GOT3 (cell line): ENCODE measurements around the gene FBXW8.

Experiments used
- DNase-seq: peaks from one replicate; lab custom pipeline; 2025; ENCODE audit warnings: mixed read lengths; lab: John Stamatoyannopoulos, UW

The FBXW8 gene

DNA sequence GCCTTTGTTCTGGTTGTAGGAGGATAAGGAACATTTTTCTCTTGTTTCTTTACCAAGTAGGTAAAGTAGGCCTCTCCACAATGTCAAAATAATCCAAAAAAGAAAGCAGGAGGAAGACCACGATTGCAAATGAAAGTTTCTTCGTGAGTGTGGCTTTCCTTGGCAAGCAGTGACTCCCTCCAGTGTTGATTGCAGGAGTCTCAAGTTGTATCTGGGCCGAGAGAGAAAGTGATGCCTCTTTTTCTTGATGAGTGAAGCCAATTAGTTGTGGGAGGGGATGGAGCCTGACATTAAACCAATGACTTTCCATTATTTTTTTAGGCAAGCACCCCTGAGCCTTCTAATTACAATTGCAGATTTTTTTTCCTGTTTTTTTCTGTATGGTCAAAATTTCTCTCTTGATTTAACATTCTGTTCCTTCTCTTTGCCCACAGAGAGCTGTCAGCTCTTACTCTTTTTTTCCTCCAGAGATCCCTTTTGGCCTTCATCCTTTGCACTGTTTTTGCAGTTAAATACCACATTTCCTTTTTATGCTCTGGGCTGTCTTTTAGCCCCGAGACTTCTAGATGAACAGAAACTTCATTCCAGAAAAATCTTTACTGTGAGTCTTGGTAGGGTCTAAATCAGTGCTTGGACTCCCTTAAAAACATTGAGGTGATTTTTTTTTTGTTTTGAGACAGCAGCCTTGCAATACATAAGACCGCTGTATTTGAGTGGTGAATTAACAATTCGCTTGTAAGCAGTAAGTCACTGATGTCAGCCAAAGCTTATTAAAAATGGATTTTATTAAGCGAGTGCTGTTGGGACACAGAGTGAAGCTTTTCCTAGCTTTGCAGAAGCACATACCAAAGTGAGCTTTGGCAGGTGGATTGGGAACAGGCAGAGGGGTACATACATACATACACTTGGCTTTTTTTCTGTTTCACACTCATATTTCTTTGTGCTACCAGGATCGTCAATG lies 15.8 kb downstream of the FBXW8 start:
- no peak for DNase-seq

- no peak for DNase-seq
Measured at GRCh38 chr12:116927244-116927940, 16.6 kb downstream of the FBXW8 start.

DNA sequence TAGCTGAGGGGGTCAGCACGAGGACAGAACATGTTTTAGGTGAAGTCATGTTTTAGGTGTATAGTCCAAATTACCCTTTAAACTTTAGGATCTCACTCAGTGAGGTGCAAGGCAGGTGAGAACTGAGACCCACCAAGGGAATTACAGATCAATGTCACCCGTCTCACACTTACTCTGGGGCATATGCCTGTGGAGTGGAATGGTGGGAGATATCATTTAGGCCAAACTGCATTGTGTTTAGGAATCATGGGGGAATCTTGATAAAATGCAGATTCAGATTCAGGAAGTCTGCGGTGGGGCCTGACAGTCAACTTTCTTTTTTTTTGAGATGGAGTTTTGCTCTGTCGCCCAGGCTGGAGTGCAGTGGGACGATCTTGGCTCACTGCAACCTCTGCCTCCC lies 17.8 kb downstream of the FBXW8 start:
- no peak for DNase-seq

- DNase-seq, result no peak
Measured at GRCh38 chr12:116929885-116930284, 19.1 kb downstream of the FBXW8 start.

GRCh38 chr12:116931665-116932064 lies 20.9 kb downstream of the FBXW8 start:
- no peak for DNase-seq

- no peak for DNase-seq
Measured at GRCh38 chr12:116933091-116933490, 22.3 kb downstream of the FBXW8 start.

- no peak for DNase-seq
Measured at GRCh38 chr12:116933512-116934246, 22.9 kb downstream of the FBXW8 start.

- no peak for DNase-seq
Measured at GRCh38 chr12:116934908-116935705, 24.4 kb downstream of the FBXW8 start.

- DNase-seq, result no peak
Measured at GRCh38 chr12:116937640-116938039, 26.9 kb downstream of the FBXW8 start.

DNA sequence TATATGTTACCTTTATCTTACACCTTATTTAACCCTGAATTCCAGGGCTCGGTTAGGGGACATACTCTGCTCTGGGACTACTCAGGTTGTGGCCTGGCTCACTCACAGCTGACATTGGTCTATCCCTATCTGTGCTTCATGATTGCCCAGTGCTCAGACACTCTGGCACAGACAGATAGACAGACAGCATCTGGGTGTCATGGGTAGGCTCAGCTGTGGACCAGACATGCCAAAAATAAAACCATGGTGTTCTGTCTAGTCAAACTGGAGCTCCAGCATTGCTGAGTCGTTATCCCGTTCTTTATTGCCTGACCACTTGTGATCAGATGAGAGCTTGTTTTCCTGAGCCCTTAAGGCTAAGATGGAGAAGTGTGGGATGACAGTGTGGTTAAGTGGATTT lies 29.0 kb downstream of the FBXW8 start:
- no peak for DNase-seq

- no peak for DNase-seq
Measured at GRCh38 chr12:116941188-116941587, 30.4 kb downstream of the FBXW8 start.

DNA sequence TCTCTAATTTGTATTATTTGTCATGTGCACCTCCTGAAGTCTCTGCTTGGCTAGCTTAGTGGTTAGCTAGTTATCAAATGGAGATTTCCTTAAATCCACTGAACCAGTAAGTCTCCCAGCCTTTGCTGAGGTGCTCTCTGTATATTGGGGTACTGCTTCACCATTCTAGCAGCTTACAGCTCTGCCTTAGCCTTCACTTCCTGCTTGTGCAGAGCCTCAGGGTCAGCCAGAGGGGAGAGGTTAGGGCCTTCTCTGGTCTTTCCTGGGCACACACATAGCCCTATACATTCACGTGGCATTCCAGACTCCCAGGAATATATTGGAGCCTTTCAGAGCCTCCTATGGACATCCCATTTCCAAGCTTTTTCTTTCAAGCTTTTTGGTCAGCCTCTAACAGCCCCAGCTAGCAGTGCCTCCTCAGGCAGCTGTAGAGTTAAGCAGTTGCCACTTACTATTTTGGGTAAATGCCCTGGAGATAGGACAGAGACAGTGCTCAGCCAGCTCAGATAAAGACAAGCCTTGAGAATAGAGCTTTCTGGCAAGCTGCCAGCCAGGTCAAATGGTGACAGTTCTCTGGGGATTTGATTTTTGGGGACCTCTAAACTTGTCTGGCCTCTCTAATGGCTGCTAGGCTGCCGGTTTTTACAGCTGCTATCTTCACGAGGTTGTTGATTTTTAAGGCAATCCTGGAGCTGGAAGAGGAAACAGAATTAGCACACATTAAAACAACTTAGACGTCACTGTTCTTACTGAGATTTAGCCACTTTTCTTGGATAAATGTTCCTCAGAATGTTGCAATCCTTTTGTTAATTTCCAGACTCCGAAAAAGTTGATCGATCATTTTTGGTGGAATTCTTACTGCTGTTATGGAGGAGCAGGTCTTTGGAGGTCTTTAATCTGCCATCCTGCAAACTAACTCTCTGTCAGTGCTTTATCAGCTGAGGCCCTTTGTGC lies 32.9 kb downstream of the FBXW8 start:
- DNase-seq, result no peak

GRCh38 chr12:116945886-116946550 lies 35.3 kb downstream of the FBXW8 start:
- DNase-seq, result no peak

DNA sequence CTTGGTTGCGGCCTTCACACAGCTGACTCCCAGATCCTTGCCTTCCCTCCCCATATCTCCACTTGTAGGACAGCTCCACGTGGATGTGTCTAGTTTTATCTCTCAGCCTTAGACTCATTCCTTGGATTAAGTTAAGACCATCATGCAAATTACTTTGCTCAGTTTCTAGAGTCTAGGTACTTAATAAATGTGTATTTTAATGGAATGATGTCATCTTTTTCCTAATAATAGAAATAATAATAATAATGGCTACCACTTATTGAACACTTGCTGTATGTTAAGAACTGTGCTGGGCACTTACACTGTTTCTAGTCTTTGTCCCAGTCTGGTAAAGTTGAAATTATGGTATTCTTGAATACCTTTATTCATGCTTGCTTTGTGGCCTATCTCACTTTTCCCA lies 37.5 kb downstream of the FBXW8 start:
- no peak for DNase-seq

DNA sequence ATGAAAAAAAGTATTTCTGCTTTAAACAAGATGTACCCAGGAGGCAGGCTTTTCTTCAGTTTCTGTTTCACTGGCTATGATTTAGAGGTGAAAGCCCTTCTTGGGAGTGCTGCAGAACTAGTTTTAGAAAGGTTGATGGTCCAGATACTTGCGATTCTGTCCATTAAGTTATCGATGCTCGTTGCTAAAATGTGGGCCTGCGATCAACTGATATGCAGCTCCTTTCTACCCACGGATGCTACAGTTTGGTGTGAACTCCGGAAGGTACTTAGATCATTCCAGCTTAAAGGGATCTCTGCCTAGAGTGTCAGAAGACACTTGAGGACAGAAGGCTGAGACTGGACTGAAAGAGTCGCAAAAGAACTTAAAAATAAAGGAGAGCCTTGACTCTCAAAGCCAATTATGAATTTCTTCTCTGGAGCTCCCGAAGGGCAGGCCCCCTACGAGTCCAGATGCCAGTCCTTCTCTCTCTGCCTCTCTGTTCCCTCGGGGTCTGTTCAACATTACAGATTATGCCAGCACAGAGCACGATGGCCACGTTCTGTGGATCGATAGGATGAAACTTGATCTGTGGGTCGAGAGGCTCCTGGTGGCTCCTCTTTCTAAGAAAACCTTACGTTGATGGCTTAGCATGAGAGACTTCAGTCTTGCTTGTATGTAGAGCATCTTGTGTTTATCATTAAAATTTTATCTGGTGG lies 40.0 kb downstream of the FBXW8 start:
- no peak for DNase-seq

- no peak for DNase-seq
Measured at GRCh38 chr12:116954710-116955381, 44.1 kb downstream of the FBXW8 start.

GRCh38 chr12:116955382-116956021 lies 44.8 kb downstream of the FBXW8 start:
- no peak for DNase-seq
